ENCODE data around the gene PACS2.

- TF ChIP-seq, protein P1, sequence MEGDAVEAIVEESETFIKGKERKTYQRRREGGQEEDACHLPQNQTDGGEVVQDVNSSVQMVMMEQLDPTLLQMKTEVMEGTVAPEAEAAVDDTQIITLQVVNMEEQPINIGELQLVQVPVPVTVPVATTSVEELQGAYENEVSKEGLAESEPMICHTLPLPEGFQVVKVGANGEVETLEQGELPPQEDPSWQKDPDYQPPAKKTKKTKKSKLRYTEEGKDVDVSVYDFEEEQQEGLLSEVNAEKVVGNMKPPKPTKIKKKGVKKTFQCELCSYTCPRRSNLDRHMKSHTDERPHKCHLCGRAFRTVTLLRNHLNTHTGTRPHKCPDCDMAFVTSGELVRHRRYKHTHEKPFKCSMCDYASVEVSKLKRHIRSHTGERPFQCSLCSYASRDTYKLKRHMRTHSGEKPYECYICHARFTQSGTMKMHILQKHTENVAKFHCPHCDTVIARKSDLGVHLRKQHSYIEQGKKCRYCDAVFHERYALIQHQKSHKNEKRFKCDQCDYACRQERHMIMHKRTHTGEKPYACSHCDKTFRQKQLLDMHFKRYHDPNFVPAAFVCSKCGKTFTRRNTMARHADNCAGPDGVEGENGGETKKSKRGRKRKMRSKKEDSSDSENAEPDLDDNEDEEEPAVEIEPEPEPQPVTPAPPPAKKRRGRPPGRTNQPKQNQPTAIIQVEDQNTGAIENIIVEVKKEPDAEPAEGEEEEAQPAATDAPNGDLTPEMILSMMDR (IDR thresholded peaks at IDR 0.05), result no peak
- no peak for TF ChIP-seq POLR2A (IDR thresholded peaks at IDR 0.05)
Observed at GRCh38 chr14:105392131-105393090, 77.9 kb downstream of the PACS2 start.
